ENCODE measurements around the gene CLRN1. TPM values are rescaled to one million over a fixed set of nuclear protein-coding genes. Genes with fewer than 3 reads are reported as not detected.

CLRN1 gene
- polyA plus RNA-seq, 1 experiment, result not detected

DNA sequence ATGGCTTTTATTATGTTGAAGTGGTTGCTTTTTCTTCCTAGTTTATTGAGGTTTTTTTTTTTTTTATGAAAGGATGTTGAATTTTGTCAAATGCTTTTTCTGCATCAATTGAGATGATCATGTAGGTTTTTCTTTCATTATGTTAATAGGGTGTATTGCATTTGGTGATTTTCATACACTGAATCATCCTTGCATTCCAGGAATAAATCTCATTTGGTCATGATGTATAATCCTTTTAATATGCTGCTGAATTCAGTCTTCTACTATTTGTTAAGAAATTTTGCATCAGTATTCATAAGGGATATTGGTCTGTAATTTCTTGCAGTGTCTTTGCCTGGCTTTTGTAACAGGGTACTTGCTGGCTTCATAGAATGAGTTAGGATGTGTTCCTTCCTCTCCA lies 11.5 kb upstream of the CLRN1 start:
- CTCF ChIA-PET, result no interaction called here
- TF ChIP-seq, protein P1, sequence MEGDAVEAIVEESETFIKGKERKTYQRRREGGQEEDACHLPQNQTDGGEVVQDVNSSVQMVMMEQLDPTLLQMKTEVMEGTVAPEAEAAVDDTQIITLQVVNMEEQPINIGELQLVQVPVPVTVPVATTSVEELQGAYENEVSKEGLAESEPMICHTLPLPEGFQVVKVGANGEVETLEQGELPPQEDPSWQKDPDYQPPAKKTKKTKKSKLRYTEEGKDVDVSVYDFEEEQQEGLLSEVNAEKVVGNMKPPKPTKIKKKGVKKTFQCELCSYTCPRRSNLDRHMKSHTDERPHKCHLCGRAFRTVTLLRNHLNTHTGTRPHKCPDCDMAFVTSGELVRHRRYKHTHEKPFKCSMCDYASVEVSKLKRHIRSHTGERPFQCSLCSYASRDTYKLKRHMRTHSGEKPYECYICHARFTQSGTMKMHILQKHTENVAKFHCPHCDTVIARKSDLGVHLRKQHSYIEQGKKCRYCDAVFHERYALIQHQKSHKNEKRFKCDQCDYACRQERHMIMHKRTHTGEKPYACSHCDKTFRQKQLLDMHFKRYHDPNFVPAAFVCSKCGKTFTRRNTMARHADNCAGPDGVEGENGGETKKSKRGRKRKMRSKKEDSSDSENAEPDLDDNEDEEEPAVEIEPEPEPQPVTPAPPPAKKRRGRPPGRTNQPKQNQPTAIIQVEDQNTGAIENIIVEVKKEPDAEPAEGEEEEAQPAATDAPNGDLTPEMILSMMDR (IDR thresholded peaks at IDR 0.05; ENCODE audit: low read depth, low read length), result no peak
- Histone ChIP-seq H3K4me3 (ENCODE audit: low read depth, low read length) (no peak overlapping the region), H3K9me3 (ENCODE audit: control insufficient read depth, insufficient read depth, low read length) (no peaks in the 10 kb centered on the region), H3K27ac (ENCODE audit: low read depth, low read length) (no peak overlapping the region), H3K27me3 (ENCODE audit: control insufficient read depth, insufficient read depth, low read length) (peaks cover 5% of the 10 kb centered on the region)
- DNase-seq (ENCODE audit: low read depth, low spot score), result no peak
- POLR2A ChIA-PET, result no interaction called here

- H3K27ac ChIP-seq (ENCODE audit: low read depth, low read length), result no peak overlapping the region
- H3K9me3 ChIP-seq (ENCODE audit: control insufficient read depth, insufficient read depth, low read length), result no peaks in the 10 kb centered on the region
- no peak for DNase-seq (ENCODE audit: low read depth, low spot score)
- TF ChIP-seq, protein P1 (IDR thresholded peaks at IDR 0.05; ENCODE audit: low read depth, low read length), result no peak
- POLR2A ChIA-PET, result no interaction called here
- no peak overlapping the region for H3K4me3 ChIP-seq (ENCODE audit: low read depth, low read length)
- peaks cover 7% of the 10 kb centered on the region for H3K27me3 ChIP-seq (ENCODE audit: control insufficient read depth, insufficient read depth, low read length)
- CTCF ChIA-PET, result no interaction called here
Observed at GRCh38 chr3:150978566-150979148, 6.1 kb upstream of the CLRN1 start.

DNA sequence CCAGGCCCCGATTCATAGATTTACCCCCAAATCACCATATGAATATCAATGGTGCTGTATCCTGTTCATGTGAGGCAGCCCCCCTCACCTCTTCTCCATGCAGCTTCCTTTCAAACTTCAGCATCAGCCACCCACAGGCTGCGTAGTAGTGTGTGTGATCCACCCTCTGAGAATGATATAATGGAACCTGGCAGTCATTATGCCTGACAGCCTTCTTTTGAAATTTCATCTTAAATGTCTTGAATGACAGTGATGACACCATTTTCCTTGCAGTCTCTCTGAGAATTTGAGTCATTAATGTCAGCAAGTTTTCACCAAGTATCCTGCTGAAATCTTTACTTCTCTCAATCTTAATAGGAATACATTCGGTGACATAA lies 3.5 kb upstream of the CLRN1 start:
- Histone ChIP-seq H3K27me3 (ENCODE audit: control insufficient read depth, insufficient read depth, low read length) (peaks cover 4% of the 10 kb centered on the region), H3K4me3 (ENCODE audit: low read depth, low read length) (no peak overlapping the region), H3K9me3 (ENCODE audit: control insufficient read depth, insufficient read depth, low read length) (no peaks in the 10 kb centered on the region), H3K27ac (ENCODE audit: low read depth, low read length) (no peak overlapping the region)
- DNase-seq (ENCODE audit: low read depth, low spot score), result no peak
- ChIA-PET CTCF (no interaction called here), POLR2A (no interaction called here)
- TF ChIP-seq, protein P1 (IDR thresholded peaks at IDR 0.05; ENCODE audit: low read depth, low read length), result no peak

DNA sequence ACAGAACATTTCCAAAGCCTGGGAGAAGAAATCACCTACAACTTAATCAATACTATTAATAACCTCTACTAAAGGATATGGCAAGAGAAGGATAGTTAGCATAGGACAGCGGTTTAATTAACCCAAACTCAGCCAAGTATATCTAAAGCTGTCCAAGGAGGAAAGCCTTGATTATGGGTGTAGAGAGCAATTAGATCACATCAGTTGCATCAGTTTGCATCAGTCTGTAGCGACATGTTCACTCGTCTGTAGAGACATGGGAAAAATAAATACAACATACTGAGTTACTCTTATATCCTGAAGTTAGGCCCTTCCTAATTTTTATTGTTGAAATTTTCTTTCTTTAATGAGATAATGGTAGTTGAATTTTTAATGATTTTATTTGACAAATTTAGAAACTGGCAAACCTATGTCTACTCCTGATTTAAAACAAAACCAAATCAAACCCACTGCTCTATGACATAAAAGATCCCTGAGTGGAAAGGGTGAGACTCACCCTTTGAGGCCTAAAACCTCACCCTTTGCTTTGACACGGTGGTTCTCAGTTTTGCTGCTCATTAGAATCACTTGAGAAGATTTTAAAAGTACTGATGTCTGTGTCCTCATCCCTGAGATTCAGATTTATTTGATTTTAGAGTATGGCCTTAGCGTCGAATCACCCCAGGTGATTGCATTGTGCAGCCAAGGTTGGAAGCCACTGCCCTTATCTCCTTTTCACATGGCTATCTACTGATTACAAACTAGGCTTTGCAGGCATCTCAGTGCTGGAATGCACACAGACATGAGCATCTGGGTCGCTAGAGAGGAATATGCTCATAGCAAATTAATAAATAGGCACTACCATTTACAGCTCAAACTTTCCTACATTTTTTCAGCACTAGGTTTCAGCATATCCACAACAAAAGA lies 2.8 kb upstream of the CLRN1 start:
- ChIA-PET CTCF (no interaction called here), POLR2A (no interaction called here)
- TF ChIP-seq, protein P1 (IDR thresholded peaks at IDR 0.05; ENCODE audit: low read depth, low read length), result no peak
- H3K27me3 ChIP-seq (ENCODE audit: control insufficient read depth, insufficient read depth, low read length), result peaks cover 4% of the 10 kb centered on the region
- H3K9me3 ChIP-seq (ENCODE audit: control insufficient read depth, insufficient read depth, low read length), result no peaks in the 10 kb centered on the region
- H3K4me3 ChIP-seq (ENCODE audit: low read depth, low read length), result no peak overlapping the region
- H3K27ac ChIP-seq (ENCODE audit: low read depth, low read length), result no peak overlapping the region
- DNase-seq (ENCODE audit: low read depth, low spot score), result no peak

DNA sequence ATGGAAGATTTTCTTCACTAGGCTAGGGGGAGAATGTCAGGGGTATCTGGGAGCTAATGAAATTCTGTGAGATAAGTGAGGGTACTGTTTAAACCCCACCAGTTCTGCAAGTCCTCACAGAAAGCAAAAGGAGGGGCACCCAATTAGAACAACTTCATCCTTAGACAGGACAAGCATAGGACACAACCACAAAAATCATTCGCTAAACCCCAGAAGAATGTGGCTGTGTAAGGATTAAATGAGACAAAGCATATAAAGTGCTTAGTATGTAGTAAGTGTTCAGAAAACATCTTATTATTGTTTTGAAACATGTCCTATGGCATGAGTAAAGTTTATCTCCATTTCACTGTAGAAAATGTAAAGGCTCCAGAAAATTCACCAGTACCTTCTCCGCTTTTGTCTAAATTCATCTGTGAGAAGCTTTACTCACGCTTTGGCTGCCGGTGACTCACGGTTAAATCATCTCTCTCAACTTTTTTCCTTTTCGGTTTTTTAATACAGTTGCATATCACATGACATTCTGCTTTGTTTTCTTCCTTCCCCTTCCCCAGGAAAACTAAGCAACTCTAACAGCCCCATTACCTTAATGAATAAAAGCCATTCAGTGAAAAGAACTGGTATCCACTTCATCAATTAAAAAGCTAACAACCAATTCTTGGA lies 1.7 kb downstream of the CLRN1 start:
- Histone ChIP-seq H3K27ac (ENCODE audit: low read depth, low read length) (no peak overlapping the region), H3K4me3 (ENCODE audit: low read depth, low read length) (no peak overlapping the region), H3K9me3 (ENCODE audit: control insufficient read depth, insufficient read depth, low read length) (no peaks in the 10 kb centered on the region), H3K27me3 (ENCODE audit: control insufficient read depth, insufficient read depth, low read length) (no peaks in the 10 kb centered on the region)
- ChIA-PET CTCF (interaction anchor here (0.6 to 1.4 kb wide), 4 partner anchors 107 to 207 kb away, joined by 3 read pairs; no protein-coding TSS in a partner anchor), POLR2A (no interaction called here)
- TF ChIP-seq, protein P1 (IDR thresholded peaks at IDR 0.05; ENCODE audit: low read depth, low read length), result no peak
- DNase-seq (ENCODE audit: low read depth, low spot score), result peak; percentile 15

Measured in AG04450 (cell line).